ENCODE measurements around the gene SH3RF3.

DNA sequence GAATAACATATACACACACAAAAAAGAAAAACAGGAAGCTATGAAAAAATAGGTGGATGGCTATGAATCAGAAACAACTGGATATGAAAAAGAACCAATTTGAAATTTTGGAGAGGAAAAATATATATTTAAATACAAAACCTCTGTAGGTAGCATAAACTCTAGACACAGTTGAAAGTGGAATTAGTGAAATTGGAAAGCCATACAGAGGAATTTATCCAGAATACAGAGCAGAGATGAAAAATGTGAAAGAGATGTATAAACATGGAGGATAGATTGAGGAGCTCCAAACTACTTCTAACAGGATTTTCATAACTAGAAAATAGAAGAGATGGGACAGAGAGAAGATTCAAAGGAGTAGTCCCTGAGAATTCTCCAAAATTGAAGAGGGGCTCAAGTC is 315.9 kb downstream of the SH3RF3 start:
- TF ChIP-seq, protein P1, sequence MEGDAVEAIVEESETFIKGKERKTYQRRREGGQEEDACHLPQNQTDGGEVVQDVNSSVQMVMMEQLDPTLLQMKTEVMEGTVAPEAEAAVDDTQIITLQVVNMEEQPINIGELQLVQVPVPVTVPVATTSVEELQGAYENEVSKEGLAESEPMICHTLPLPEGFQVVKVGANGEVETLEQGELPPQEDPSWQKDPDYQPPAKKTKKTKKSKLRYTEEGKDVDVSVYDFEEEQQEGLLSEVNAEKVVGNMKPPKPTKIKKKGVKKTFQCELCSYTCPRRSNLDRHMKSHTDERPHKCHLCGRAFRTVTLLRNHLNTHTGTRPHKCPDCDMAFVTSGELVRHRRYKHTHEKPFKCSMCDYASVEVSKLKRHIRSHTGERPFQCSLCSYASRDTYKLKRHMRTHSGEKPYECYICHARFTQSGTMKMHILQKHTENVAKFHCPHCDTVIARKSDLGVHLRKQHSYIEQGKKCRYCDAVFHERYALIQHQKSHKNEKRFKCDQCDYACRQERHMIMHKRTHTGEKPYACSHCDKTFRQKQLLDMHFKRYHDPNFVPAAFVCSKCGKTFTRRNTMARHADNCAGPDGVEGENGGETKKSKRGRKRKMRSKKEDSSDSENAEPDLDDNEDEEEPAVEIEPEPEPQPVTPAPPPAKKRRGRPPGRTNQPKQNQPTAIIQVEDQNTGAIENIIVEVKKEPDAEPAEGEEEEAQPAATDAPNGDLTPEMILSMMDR (IDR thresholded peaks at IDR 0.05) = no peak
- TF ChIP-seq, protein P2, sequence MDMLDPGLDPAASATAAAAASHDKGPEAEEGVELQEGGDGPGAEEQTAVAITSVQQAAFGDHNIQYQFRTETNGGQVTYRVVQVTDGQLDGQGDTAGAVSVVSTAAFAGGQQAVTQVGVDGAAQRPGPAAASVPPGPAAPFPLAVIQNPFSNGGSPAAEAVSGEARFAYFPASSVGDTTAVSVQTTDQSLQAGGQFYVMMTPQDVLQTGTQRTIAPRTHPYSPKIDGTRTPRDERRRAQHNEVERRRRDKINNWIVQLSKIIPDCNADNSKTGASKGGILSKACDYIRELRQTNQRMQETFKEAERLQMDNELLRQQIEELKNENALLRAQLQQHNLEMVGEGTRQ (CRISPR knock-in tag; IDR thresholded peaks at IDR 0.05) = no peak
- TF ChIP-seq, protein P3, sequence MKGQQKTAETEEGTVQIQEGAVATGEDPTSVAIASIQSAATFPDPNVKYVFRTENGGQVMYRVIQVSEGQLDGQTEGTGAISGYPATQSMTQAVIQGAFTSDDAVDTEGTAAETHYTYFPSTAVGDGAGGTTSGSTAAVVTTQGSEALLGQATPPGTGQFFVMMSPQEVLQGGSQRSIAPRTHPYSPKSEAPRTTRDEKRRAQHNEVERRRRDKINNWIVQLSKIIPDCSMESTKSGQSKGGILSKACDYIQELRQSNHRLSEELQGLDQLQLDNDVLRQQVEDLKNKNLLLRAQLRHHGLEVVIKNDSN (CRISPR knock-in tag; IDR thresholded peaks at IDR 0.05) = no peak
- TF ChIP-seq, protein P4, sequence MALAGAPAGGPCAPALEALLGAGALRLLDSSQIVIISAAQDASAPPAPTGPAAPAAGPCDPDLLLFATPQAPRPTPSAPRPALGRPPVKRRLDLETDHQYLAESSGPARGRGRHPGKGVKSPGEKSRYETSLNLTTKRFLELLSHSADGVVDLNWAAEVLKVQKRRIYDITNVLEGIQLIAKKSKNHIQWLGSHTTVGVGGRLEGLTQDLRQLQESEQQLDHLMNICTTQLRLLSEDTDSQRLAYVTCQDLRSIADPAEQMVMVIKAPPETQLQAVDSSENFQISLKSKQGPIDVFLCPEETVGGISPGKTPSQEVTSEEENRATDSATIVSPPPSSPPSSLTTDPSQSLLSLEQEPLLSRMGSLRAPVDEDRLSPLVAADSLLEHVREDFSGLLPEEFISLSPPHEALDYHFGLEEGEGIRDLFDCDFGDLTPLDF (CRISPR knock-in tag; IDR thresholded peaks at IDR 0.05) = no peak
- TF ChIP-seq ESRRA (CRISPR knock-in tag; IDR thresholded peaks at IDR 0.05; ENCODE audit: borderline replicate concordance) (no peak), ZNF232 (CRISPR knock-in tag; IDR thresholded peaks at IDR 0.05) (no peak)

Data from WTC11 (cell line).